ENCODE data around the gene ANO7.

ANO7 gene

GRCh38 chr2:241273210-241274020 lies 84.9 kb downstream of the ANO7 start:
- DNase-seq (ENCODE audit: low read depth, low spot score), result no peak

GRCh38 chr2:241274127-241274526 lies 85.7 kb downstream of the ANO7 start:
- DNase-seq (ENCODE audit: low read depth, low spot score), result no peak
